HG03175 (cell line): ENCODE results near the gene SEMA3D.

ENCODE experiments used
- ATAC-seq: cut with Tn5 transposase; IDR thresholded peaks from one replicate; pipeline ENCODE4 v1.9.1; 2021; ENCODE audit warnings: mild to moderate bottlenecking, moderate library complexity; ENCODE audit not compliant: unreplicated experiment

SEMA3D gene

DNA sequence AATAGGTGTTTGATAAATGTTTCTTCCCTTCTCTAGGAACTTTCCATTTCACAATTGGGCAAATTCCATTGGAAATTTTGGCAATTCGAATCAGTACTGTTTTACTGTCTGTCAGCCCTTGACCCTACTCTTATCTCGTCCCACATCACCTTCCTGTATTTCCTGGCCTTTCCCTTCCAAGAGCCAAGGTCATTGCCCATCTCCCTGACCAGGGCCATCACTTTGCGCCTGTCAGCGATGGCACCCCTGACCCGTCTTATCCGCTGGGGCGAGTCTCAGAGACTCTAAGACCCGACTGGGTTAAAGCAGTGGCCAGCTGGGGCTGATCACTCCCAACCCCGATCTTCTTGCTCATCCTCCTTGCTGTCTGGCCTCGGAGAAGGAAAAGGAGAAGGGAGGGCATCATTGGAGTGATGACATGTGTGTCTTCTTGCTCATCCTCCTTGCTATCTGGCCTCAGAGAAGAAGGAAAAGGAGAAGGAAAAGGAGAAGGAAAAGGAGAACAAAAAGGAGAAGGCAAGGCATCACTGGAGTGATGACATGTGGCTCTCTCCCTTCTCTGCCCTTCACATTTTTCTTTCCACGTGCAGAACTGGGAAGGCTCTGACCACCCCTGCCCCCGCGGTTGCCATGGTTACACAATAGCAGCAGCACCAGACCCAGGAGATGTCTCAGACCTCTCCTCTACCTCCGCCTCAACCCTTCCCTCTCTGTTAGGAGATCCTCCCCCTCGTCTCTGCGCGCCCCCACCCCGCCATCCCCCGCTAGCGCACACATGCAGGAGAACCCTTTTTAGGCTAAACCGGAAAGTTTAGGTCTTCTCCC lies 2.0 kb downstream of the SEMA3D start:
- ATAC-seq, result no peak

DNA sequence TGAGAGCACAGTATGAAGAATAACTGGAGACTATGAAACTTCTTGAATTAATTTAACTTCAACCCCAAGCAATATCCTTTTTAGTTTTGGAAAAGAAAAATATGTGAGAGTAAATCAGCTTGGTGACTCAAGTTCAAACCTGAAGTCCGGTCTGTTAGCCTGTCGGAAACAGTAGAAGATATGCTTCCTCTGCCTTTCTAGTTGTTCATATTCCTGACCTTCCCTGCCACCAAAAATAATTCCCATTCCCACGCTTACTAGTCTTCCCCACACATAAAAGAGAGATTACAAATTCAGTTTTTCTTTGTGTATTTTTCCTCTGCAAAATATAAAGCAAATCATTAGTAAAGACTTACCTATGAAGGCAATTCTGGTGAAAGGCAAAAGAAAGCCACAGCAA lies 3.6 kb downstream of the SEMA3D start:
- ATAC-seq, result no peak

DNA sequence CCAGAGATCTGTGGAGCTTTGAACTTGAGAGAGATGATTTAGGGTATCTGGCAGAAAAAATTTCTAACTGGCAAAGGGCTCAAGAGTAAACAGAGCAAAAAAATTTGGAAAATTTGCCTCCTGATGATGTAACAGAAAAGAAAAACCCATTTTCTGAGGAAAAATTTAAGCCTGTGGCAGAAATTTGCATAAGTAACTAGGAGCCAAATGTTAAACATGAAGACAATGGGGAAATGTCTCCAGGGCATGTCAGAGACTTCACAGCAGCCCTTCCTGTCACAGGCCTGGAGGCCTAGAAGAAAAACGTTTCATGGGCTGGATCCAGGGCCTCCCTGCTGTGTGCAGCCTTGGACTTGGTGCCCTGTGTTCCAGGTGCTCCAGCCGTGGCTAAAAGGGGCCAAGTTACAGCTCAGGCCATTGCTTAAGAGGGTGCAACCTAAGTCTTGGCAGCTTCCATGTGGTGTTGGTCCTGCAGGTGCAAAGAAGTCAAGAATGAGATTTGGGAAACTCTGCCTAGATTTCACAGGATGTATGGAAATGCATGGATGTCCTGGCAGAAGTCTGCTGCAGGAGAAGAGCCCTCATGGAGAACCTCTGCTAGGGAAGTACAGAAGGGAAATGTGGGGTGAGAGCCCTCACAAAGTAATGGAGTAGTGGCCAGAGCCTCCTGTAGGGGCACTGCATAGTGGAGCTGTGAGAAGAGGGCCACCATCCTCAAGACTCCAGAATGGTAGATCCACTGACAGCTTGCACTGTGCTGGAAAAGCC lies 8.1 kb downstream of the SEMA3D start:
- ATAC-seq, result no peak

DNA sequence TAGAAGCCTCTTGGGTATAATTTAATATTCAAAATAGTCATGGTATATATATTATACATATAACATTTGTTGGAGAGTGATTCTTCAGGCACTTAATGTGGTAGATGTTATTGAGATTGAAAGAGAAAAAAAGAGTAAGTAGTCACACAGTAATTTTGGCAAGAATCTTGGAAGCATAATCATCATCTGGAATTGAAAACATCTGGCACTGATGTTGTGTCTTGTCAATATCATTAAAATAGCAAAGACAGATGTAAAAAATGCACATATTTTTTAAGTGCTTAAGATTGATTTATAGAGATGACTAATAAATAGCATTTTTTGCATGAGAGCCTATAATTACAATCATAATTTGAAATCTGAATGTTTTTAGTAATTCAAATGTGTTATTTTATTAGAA lies 9.5 kb downstream of the SEMA3D start:
- ATAC-seq, result no peak

DNA sequence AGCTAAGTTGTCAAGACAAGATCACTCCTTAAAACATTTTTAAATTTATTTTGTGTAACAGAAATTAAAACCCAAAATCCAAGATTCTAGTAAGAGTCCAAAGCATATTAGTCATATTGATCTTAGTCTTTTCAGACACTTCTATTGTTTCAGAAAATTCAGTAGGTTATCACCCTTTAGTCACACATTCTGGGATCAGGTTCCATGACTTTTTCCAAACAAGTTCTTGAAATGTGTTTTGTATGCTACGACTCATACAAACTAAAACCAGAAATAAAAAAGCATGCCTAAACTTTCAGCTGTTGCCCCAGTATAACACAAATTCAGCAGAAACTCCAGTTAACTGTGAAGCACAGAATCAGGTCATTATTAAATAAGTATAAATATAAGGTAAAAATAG lies 10.7 kb downstream of the SEMA3D start:
- no peak for ATAC-seq

DNA sequence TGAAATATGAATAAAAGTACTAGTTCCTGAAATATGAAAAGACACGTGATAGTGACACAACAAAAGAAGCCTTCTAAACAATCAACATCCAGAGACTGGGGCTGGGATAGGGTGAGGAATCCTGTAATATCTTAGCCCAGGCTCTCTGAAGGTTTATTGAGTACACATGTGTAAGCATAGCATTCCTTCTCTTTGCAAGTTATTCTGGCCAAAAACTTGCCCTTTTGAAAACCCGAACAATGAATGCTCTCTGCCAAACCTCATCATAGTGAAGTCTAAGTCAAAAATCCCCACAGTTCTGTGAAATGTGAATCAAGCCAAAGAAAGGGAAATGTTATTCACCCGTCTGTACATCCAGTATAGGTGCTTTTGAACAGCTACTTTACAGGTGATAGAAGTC lies 11.6 kb downstream of the SEMA3D start:
- ATAC-seq, result no peak

DNA sequence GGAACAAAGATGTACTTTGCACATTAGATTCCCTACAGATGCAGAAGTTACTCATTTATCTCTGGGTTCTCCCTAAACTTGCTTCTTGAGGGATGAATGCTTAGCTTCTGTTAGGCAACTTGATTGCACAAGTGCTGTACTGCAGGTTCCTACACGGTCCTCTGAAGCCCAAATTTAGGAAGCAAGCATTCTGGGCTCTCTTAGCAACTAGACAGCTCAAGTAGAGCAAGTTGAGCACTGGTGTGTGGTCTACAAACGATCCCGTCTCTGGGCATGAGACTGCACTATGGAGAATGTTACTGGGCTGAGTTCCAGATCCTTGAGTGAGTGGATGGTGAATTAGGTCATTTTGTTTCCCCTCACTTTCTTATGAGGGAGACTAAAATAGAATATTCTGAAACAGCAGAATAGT lies 14.3 kb downstream of the SEMA3D start:
- ATAC-seq, result no peak

DNA sequence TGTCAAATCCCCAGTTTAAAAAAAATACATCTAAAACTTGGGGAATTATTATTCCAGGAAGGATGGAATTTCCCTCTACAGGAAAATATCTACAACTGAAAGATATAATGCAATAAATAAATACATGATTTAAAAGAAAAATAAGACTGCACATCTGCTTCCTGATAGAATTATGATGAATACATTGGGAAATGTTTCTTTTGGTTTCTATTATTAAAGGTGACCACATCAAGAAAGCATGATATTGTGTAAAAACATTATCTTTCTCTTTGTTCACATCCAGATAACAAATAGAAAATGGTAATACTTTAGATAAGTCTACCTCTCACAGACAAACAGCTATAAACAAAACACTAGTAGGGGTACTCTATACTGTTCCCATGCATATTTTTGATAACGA lies 19.2 kb downstream of the SEMA3D start:
- ATAC-seq, result no peak

DNA sequence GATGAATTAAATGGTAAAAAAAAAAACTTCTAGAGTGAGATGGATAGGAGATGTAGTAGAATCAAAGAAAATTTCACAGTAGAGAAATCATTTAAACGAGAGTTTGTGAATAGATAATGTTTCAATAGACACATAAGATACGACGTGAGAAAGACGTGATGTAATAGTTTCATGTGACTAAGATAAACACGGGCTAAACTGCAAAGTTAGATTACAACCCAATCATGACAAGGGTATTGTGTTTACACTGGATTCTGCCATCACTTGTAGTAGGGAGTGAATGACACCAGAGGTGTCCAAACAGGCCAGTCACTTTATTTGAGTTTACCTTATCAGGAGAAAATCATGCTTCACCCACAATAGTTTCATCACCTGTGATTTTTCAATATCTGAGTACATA lies 21.6 kb downstream of the SEMA3D start:
- no peak for ATAC-seq

DNA sequence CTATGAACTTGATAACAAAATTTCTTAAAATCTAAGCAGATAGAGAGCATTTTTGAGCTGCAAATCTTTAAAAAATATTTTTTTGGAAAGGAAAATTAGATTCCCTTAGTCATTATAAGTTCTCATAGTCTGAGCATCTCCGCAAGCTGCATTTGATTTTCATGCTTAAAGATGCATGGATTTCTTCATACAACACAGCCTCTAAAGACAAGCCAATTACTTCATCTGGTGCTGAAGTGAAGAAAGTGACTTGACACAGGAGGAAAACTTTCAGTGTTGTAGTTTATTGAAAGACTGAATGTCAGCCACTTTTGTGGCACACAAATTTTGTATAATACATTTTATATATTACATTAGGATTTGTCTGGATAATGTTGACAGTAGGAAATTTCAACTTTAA lies 22.5 kb downstream of the SEMA3D start:
- no peak for ATAC-seq

DNA sequence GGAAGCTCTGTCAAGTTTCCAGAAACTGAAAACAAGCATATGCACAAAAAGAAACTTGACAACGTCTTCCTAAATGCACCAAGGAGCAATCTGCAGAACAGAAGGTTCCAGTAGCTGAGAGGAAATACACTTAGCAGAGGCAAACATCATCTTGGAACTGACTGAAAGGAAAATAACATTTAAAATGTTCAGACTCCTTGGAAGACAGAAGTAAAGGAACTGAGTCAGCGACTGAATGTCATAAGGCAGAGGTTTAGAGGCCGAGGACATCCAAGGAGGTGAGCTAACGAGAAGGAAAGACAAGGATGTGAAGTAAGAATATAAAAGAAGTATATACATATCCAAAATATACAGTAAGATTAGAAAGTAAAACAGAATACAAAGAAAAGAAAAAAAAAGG lies 24.1 kb downstream of the SEMA3D start:
- ATAC-seq, result no peak

DNA sequence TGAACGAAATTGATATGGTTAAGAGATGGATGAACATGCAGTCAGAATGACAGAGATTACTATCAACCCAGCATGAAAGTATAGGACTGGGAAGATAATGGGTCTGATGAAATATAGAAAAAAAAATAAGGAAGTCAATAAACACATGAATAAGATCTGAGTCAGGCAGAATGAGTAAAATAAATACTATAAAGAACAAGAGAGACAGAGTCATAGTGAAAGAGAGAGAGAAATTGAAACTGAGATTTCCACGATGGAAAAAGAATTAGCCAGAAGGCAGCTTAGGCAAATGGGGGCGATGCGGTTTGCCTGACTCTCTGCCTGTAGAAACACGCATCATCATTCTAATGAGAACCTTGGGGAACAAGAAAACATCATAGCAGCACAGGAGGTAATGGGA lies 26.6 kb downstream of the SEMA3D start:
- no peak for ATAC-seq

DNA sequence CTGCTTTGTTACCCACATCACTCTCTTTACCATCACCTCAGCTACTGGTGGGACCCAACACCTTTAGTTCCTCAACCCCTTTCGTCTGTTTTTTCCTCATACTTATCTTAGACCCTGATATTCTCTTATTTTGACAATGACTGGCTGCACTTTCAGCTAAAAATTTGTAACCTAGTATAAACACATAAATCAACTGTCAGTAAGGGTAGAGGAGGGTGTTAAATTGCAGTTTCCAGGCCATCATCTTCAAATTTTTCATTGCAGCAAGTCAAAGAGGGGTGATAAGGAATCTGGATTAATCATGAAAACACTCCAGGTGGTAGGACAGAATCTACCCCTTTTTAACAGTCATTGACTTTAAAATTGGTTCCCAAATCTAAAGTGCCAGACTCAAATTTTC lies 27.9 kb downstream of the SEMA3D start:
- no peak for ATAC-seq

DNA sequence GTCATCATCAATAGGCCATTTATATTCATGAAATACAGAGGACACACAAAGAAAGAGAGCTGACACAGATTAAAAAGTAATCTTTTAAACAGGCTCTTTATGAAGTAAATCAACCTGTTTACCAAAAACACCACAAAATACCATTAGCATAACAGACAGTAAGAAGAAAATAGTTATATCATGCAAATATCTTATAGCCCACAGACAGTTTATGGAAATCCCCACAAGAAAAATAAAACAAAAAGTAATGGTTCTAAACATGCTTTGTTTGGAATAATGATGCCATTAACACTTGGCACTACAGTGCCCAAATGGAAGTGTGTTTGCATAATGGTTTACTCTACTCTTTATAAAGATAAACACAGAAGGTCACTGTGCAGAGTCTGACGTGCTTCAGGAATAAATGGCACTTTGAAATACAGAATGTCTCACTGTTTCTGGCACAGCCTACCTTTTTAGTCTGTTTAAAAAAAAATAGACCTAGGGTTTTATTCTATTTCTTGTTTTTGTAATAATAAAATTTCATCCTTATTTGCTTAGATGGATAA lies 30.1 kb downstream of the SEMA3D start:
- no peak for ATAC-seq

DNA sequence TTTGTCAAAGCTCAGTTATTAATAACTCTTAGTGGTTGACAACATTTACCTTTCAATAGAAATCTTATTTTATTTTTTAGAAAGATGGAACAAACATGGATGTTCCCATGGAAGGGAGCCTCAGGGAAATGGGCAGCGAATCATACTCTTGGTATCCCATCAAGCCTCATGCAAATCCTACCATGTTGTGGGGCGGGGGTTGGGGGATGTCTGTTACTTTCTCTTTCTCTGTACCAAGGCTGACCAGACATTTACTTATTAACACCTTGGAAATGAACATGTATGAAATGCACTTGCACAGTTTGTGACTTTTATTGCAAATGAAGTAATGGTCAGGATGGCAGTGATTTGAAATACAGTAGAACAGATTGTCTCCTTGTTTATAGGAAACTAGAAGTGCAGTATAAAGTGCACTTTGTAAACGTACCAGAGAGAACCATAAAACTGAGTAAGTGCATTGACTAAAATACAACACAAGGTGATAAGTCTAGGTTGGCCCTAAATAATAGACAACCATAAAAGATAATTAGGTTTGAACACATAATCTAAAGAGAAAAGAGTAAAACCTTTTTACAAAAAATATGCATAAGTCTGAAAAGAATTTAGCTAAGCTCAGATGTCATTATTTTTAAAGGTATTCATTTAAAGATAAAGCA lies 32.4 kb downstream of the SEMA3D start:
- ATAC-seq, result no peak

DNA sequence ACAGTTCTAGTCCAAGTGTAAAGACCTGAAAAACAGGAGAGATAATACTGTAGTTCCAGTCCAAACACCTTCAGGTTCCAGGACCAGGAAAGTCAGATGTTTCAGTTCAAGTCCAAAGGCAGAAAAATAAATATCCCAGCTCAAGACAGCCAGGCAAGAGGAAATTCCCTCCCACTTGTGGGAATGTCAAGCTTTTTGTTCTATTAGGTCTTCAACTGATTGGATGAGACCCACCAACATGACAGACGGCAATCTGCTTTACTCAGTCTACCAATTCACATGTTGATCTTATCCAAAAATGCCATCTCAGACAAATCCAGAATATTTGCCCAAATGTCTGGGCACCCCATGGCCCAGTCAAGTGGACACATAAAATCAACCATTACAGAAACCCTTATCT lies 33.1 kb downstream of the SEMA3D start:
- ATAC-seq, result no peak

DNA sequence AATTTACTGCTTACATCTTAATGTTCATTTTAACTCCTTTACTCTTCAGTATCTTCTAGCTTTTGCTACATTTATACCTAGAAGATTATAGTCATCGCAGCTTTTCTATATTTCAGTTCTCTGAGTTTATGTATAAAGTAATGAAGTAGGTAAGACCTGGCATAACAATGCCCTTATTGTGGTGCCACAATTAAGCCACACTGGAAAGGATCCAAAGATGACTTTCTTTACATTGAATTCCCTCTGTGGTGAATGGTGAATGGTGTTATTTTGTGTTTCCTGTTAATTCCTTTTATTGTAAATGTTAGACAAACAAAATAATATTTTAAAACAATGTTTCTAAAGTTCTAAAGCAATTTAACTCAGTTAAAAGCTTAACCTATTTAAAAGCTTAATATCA lies 36.2 kb downstream of the SEMA3D start:
- no peak for ATAC-seq

DNA sequence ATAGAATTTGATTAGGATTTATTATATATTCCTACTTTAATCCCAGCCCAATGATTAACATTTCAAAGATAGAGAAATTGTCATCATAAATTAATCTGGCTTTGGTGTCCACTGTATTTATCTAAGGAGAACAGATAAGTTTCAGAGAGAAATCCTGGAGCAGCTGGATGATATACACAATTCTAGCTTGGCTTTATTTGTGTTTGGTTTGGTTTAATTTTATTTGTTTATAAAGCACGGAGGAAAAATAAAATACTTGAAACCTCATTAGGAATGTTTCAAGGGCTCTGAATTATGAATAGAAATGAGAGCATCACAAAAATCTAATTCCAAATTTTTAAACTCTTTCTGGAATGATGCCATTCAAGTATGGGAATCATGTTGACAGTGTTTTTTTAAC lies 42.1 kb downstream of the SEMA3D start:
- ATAC-seq, result no peak

DNA sequence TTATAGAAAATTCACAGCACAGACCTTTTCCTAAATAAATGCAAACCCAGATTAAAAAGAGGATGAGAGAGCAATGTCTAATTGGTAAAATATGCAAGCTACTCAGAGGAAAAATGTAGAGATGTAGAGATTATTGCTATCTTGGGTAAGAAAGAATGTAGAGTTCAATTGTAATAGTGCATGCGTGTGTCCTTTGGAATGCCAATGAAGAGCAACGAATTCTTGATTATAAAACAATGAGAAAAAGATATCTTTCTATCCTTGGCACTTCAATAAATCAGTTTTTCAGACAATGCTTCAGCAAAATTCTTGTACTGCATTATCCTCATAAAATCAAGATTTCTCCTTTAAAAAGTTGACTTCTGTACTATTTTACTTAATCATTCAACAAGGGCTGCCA lies 50.9 kb downstream of the SEMA3D start:
- no peak for ATAC-seq

DNA sequence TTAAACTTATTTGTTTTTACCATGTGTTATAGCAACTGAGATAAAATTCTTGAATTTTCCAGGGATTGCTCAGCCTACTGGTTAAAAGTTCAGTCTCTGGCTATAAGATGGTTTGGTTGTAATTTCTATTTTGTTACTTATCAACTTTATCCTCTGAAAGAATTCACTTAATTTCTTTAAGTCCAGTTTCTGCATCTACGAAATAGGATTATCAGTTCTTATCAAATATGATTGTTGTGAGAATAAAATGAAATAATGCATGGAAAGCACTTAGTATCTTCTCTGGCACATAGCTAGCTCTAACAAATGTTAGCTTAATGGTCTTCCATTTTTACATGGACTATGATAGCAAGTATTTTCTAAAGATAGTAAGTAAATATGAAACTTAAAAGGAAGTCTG lies 53.3 kb downstream of the SEMA3D start:
- ATAC-seq, result no peak

DNA sequence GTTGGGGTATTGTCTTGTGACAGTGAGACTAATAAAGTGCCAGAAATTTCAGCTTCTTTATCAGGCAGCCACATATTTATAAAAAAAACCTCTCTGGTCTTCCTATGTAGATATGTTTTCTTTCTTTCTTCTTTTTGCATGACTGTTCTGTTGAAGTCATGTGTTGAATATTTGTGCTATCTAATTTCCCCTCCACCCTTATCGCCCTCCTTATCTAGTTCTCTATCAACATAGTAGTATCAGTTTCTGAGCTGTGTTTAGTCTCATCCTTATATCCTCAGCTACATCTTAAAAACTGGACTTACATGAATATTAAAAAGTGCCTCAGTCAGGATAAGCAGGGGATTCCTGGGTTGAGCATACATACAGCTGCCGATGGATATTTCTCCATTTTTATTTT lies 53.9 kb downstream of the SEMA3D start:
- no peak for ATAC-seq

DNA sequence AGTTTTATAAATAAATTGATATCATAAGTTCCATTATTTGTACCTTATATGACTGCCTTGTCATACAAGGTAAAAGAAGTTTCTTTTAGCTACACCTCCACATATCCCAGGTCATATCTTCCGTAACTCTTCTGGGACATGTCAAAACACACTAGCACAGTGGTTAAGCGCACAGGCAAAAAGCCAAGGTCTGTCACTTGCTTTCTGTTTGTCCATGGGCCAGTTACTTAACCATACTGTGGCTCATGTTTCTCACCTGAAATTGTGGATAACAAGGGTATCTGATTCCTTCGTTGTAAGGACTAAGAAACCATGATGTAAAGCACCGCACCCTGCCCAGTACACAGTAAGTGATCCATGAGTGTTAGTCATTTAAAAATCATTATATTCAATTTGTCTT lies 56.2 kb downstream of the SEMA3D start:
- no peak for ATAC-seq
